H1 (cell line): ENCODE results near the gene SNORC. TPM values are rescaled to one million over a fixed set of nuclear protein-coding genes. Genes with fewer than 3 reads are reported as not detected.

Experiments used
- EZH2 ChIP-seq: fragments of 200-600 bp; sonication (generic); IDR thresholded peaks from 2 replicates; pipeline ENCODE4 v1.7.1; 2012; ENCODE audit warnings: low read depth, mild to moderate bottlenecking, moderate library complexity, low read length, inconsistent platforms; ENCODE audit not compliant: severe bottlenecking
- JUND ChIP-seq: IDR thresholded peaks from 2 replicates; pipeline ENCODE4 v1.6.1; 2011; ENCODE audit warnings: mild to moderate bottlenecking, improper control_type of control experiment, low read length
- SAP30 ChIP-seq: fragments of 300-600 bp; sonication (generic); IDR thresholded peaks from 2 replicates; pipeline ENCODE4 v1.7.1; 2012; ENCODE audit warnings: low read length, moderate library complexity, mild to moderate bottlenecking, inconsistent platforms; ENCODE audit not compliant: insufficient read depth, insufficient replicate concordance
- polyA plus RNA-seq, 7 experiments: library from polyadenylated mRNA; depleted of rRNA in 3 of 7; stranded (reverse) in 5 of 7; unstranded in 2 of 7; fragments of >200 nt in 5 of 7; fragments of 200-250 nt in 2 of 7; gene quantifications; 1 replicate in 5 of 7; 2 replicates in 1 of 7; 4 replicates in 1 of 7; pipeline versions ENCODE4 v1.2.1 to v1.2.3, GENCODE V29; 2011 to 2013; ENCODE audit warnings: missing spikeins in 2 of 7, mixed read lengths in 2 of 7
- total RNA-seq: library from RNA; stranded (reverse); fragmentation: NEBNext Ultra II Directional; extraction: Animal tissue kit (Norgen Biotek cat#: 25700); gene quantifications from 2 replicates; pipeline ENCODE4 v1.2.1, GENCODE V29; 2021

SNORC gene
- total and polyA plus RNA-seq, 2 of the 8 experiments (the other 6 are each of a cell fraction or from before 2014, with no cell fraction given), result 1.6 to 1.8 TPM

GRCh38 chr2:232891621-232892071 lies 21.6 kb downstream of the SNORC start (continued):
- no peak for TF ChIP-seq EZH2
- TF ChIP-seq JUND, result no peak
- no peak for TF ChIP-seq SAP30
